IMR-90 (cell line): ENCODE data around the gene ESYT3. TPM values are rescaled to one million over a fixed set of nuclear protein-coding genes. Genes with fewer than 3 reads are reported as not detected.

Experiments used
- ATAC-seq: fragments of 200-7000 bp; cut with Tn5 transposase; 2 replicates; pipeline ENCODE4 v1.9.1; 2020; ENCODE audit warnings: low read depth, mild to moderate bottlenecking, moderate library complexity
- BruUV-seq: library from RNA; stranded (reverse); fragments of 400-500 nt; replicated peaks from 2 replicates; lab custom pipeline; 2021; lab: Mats Ljungman, UMichigan
- CTCF ChIA-PET: fragments of 300-600 bp; formaldehyde crosslinking; extraction: SDS; loops from one replicate; lab custom pipeline; 2021; ENCODE audit warnings: antibody characterized with exemption; lab: Yijun Ruan, JAX
- POLR2A ChIA-PET: fragments of 300-600 bp; sonication (Branson Sonifier 250); formaldehyde crosslinking; loops from one replicate; lab custom pipeline; 2022; ENCODE audit warnings: antibody characterized with exemption; ENCODE audit not compliant: unreplicated experiment; lab: Charles Lee
- DNase-seq: peaks from one replicate; pipeline ENCODE4 v3.0.0; 2013
- H2AFZ ChIP-seq: replicated peaks from 2 replicates; pipeline ENCODE3; 2013; ENCODE audit warnings: low read length, mild to moderate bottlenecking; ENCODE audit not compliant: poor library complexity
- H2AK5ac ChIP-seq: 2 replicates; pipeline ENCODE4 v1.6.1; 2013; ENCODE audit warnings: low read depth, low read length, inconsistent platforms
- H2AK9ac ChIP-seq: replicated peaks from 2 replicates; pipeline ENCODE3; 2013; ENCODE audit warnings: mild to moderate bottlenecking, low read depth, low read length, moderate library complexity; ENCODE audit not compliant: poor library complexity
- H2BK120ac ChIP-seq: 2 replicates; pipeline ENCODE4 v1.6.1; 2013; ENCODE audit warnings: low read depth, low read length, inconsistent platforms
- H2BK15ac ChIP-seq: 3 replicates; pipeline ENCODE4 v1.6.1; 2013; ENCODE audit warnings: low read depth, low read length, inconsistent platforms
- H2BK20ac ChIP-seq: 2 replicates; pipeline ENCODE4 v1.6.1; 2013; ENCODE audit warnings: low read depth, mild to moderate bottlenecking, inconsistent platforms, low read length, moderate library complexity
- H2BK5ac ChIP-seq: 2 replicates; pipeline ENCODE4 v1.6.1; 2013; ENCODE audit warnings: mild to moderate bottlenecking, low read depth, low read length, inconsistent platforms; ENCODE audit not compliant: poor library complexity, severe bottlenecking
- H3K14ac ChIP-seq: replicated peaks from 2 replicates; pipeline ENCODE4 v1.6.1; 2013; ENCODE audit warnings: low read depth, low read length, inconsistent platforms
- H3K18ac ChIP-seq: 2 replicates; pipeline ENCODE4 v1.6.1; 2013; ENCODE audit warnings: low read depth, low read length, control low read depth
- H3K23ac ChIP-seq: 2 replicates; pipeline ENCODE4 v1.6.1; 2013; ENCODE audit warnings: low read depth, low read length, inconsistent platforms
- H3K27ac ChIP-seq: 2 replicates; pipeline ENCODE4 v1.5.1; 2013; ENCODE audit warnings: mild to moderate bottlenecking, control low read depth, low read length; ENCODE audit not compliant: insufficient read depth
- H3K27me3 ChIP-seq: 2 replicates; pipeline ENCODE4 v1.6.1; 2013; ENCODE audit warnings: low read length; ENCODE audit not compliant: control insufficient read depth, insufficient read depth
- H3K36me3 ChIP-seq: 2 replicates; pipeline ENCODE4 v1.6.1; 2013; ENCODE audit warnings: low read length, mixed read lengths; ENCODE audit not compliant: control insufficient read depth, insufficient read depth
- H3K4ac ChIP-seq: 2 replicates; pipeline ENCODE4 v1.6.1; 2013; ENCODE audit warnings: low read depth, low read length, inconsistent platforms
- H3K4me1 ChIP-seq: 2 replicates; pipeline ENCODE4 v1.6.1; 2013; ENCODE audit warnings: low read length, mixed read lengths; ENCODE audit not compliant: control insufficient read depth, insufficient read depth
- H3K4me2 ChIP-seq: 2 replicates; pipeline ENCODE4 v1.6.1; 2013; ENCODE audit warnings: low read depth, mild to moderate bottlenecking, control low read depth, low read length, moderate library complexity
- H3K4me3 ChIP-seq: 2 replicates; pipeline ENCODE4 v1.5.1; 2013; ENCODE audit warnings: low read depth, mild to moderate bottlenecking, control low read depth, low read length, moderate library complexity; ENCODE audit not compliant: insufficient read depth
- H3K56ac ChIP-seq: 2 replicates; pipeline ENCODE4 v1.6.1; 2013; ENCODE audit warnings: low read length, inconsistent platforms; ENCODE audit not compliant: insufficient read depth; ENCODE audit errors: extremely low read depth
- H3K79me1 ChIP-seq, 2 experiments: 2 replicates each; pipeline ENCODE4 v1.6.1; 2013; ENCODE audit warnings: low read length in 2 of 2, inconsistent platforms in 1 of 2, low read depth in 1 of 2
- H3K9ac ChIP-seq: 2 replicates; pipeline ENCODE4 v1.6.1; 2013; ENCODE audit warnings: low read depth, low read length, control low read depth
- H3K9me1 ChIP-seq: 2 replicates; pipeline ENCODE4 v1.6.1; 2013; ENCODE audit warnings: low read length, inconsistent platforms; ENCODE audit not compliant: insufficient read depth
- H3K9me3 ChIP-seq: 2 replicates; pipeline ENCODE4 v1.6.1; 2013; ENCODE audit warnings: low read length; ENCODE audit not compliant: control insufficient read depth, insufficient read depth
- H4K20me1 ChIP-seq: 2 replicates; pipeline ENCODE4 v1.6.1; 2013; ENCODE audit warnings: low read length, inconsistent platforms; ENCODE audit not compliant: insufficient read depth
- H4K5ac ChIP-seq: 2 replicates; pipeline ENCODE4 v1.6.1; 2013; ENCODE audit warnings: mild to moderate bottlenecking, low read depth, low read length, control low read depth
- H4K8ac ChIP-seq, 2 experiments: 2 replicates each; pipeline ENCODE4 v1.6.1; 2013; ENCODE audit warnings: low read depth in 2 of 2, low read length in 2 of 2, control low read depth in 1 of 2, inconsistent platforms in 1 of 2
- H4K91ac ChIP-seq: 2 replicates; pipeline ENCODE4 v1.6.1; 2013; ENCODE audit warnings: low read depth, low read length, inconsistent platforms; ENCODE audit not compliant: insufficient read depth
- BHLHE40 ChIP-seq: fragments of 150-350 bp; IDR thresholded peaks from 2 replicates; pipeline ENCODE4 v1.6.1; 2016; ENCODE audit warnings: mild to moderate bottlenecking, low read depth, low read length
- CEBPB ChIP-seq: IDR thresholded peaks from 2 replicates; pipeline ENCODE4 v1.6.1; 2012; ENCODE audit warnings: low read depth, low read length, improper control_type of control experiment
- CHD1 ChIP-seq: IDR thresholded peaks from 2 replicates; pipeline ENCODE4 v1.6.1; 2012; ENCODE audit warnings: low read depth, low read length, improper control_type of control experiment
- FOS ChIP-seq: fragments of 150-350 bp; IDR thresholded peaks from 2 replicates; pipeline ENCODE4 v1.6.1; 2016; ENCODE audit warnings: low read depth, low read length
- MAFK ChIP-seq: IDR thresholded peaks from 2 replicates; pipeline ENCODE4 v1.6.1; 2012; ENCODE audit warnings: low read depth, low read length, improper control_type of control experiment
- MAZ ChIP-seq: IDR thresholded peaks from 2 replicates; pipeline ENCODE4 v1.6.1; 2012; ENCODE audit warnings: low read depth, mild to moderate bottlenecking, low read length, improper control_type of control experiment, moderate library complexity, borderline replicate concordance
- MXI1 ChIP-seq: IDR thresholded peaks from 2 replicates; pipeline ENCODE4 v1.6.1; 2012; ENCODE audit warnings: low read depth, mild to moderate bottlenecking, low read length, moderate library complexity, borderline replicate concordance
- NFE2L2 ChIP-seq: fragments of 150-350 bp; IDR thresholded peaks from 2 replicates; pipeline ENCODE4 v1.6.1; 2016; ENCODE audit warnings: low read depth, mild to moderate bottlenecking, low read length
- POLR2A ChIP-seq: IDR thresholded peaks from 2 replicates; pipeline ENCODE4 v1.6.1; 2012; ENCODE audit warnings: mild to moderate bottlenecking, low read depth, low read length
- RAD21 ChIP-seq: IDR thresholded peaks from 2 replicates; pipeline ENCODE4 v1.6.1; 2012; ENCODE audit warnings: low read length, improper control_type of control experiment
- RCOR1 ChIP-seq: IDR thresholded peaks from 2 replicates; pipeline ENCODE4 v1.6.1; 2012; ENCODE audit warnings: mild to moderate bottlenecking, low read length, improper control_type of control experiment; ENCODE audit not compliant: insufficient replicate concordance
- RFX5 ChIP-seq: IDR thresholded peaks from 2 replicates; pipeline ENCODE4 v1.8.0; 2012; ENCODE audit warnings: low read depth, mild to moderate bottlenecking, low read length, moderate library complexity
- SMC3 ChIP-seq: fragments of 150-350 bp; IDR thresholded peaks from 2 replicates; pipeline ENCODE4 v1.6.1; 2016; ENCODE audit warnings: low read depth, mild to moderate bottlenecking, antibody characterized with exemption, low read length, moderate library complexity
- WGBS, 2 experiments: methylation state at CpG; one replicate each; pipeline versions ENCODE4 v1.1.5 to v1.1.7; 2013; ENCODE audit warnings: missing lambda C conversion rate in 2 of 2; ENCODE audit not compliant: insufficient read length in 1 of 2; ENCODE audit errors: extremely low coverage in 2 of 2; 5-methylcytosine and 5-hydroxymethylcytosine counted together
- dilution Hi-C: fragments of 300-500 bp; cut with HindIII; formaldehyde crosslinking; loops from one replicate; pipeline ENCODE4 v1.14.3; 2018; ENCODE audit warnings: low sequenced_read_pairs; ENCODE audit not compliant: unreplicated experiment
- in situ Hi-C: fragments of 300-500 bp; cut with MboI; formaldehyde crosslinking; loops from 3 replicates; pipeline ENCODE4 v1.14.3; 2019; ENCODE audit warnings: low sequenced_read_pairs, inconsistent platforms, mixed read lengths
- intact Hi-C: fragments of 100-400 bp; cut with micrococcal nuclease; formaldehyde crosslinking; loops from 2 replicates; pipeline ENCODE4 v1.10.0; 2022
- polyA plus RNA-seq, 3 experiments: library from polyadenylated mRNA; depleted of rRNA; stranded (reverse); fragments of >200 nt; gene quantifications; 2 replicates each; pipeline ENCODE4 v1.2.3, GENCODE V29; 2012; ENCODE audit warnings: low replicate concordance in 1 of 3
- total RNA-seq: library from RNA; depleted of rRNA; stranded (reverse); fragments of >200 nt; gene quantifications from 2 replicates; pipeline ENCODE4 v1.2.3, GENCODE V29; 2012
- TF ChIP-seq, protein P1 (sequence below): conservative IDR thresholded peaks from 2 replicates; pipeline ENCODE4 v1.5.1; 2012; ENCODE audit warnings: mild to moderate bottlenecking, low read depth, low read length, improper control_type of control experiment
- TF ChIP-seq, protein P2 (sequence below): fragments of 150-350 bp; IDR thresholded peaks from 2 replicates; pipeline ENCODE4 v1.6.1; 2016; ENCODE audit warnings: low read depth, mild to moderate bottlenecking, low read length, moderate library complexity, borderline replicate concordance
- TF ChIP-seq, protein P3 (sequence below): fragments of 150-350 bp; IDR thresholded peaks from 2 replicates; pipeline ENCODE4 v1.6.1; 2017; ENCODE audit warnings: mild to moderate bottlenecking, antibody characterized with exemption, low read length, low read depth

The ESYT3 gene
- total and polyA plus RNA-seq, 2 of the 4 experiments (the other 2 are of a cell fraction), result under 0.01 to 0.02 TPM

DNA sequence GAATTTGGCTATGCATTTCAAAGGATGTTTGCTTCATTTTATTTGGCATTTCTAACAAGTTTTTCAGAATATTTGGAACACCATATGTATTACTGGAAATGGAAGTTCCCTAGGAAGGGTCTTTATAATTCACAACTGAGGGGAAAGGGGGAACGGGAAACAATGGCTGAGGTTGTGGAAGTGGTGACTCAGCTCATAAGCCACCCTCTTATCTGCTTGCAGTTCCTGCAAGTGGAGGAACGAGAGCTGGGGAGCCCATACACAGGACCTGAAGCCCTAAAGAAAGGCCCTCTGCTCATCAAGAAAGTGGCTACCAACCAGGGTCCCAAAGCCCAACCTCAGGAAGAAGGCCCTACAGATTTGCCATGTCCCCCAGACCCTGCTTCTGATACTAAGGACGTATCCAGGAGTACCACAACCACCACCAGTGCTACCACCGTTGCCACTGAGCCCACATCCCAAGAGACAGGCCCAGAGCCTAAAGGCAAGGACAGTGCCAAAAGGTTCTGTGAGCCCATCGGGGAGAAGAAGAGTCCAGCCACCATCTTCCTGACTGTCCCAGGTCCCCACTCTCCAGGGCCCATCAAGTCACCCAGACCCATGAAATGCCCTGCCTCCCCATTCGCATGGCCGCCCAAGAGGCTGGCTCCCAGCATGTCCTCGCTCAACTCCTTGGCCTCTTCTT, 37.9 kb downstream of the ESYT3 start:
- no peaks in the 10 kb centered on the region for H3K9me1 ChIP-seq
- no peak overlapping the region for H2BK120ac ChIP-seq
- no peak overlapping the region for H3K4me2 ChIP-seq
- no peak for DNase-seq
- H2AFZ ChIP-seq, result no peak overlapping the region
- no peaks in the 10 kb centered on the region for H4K20me1 ChIP-seq
- H2BK15ac ChIP-seq, result no peak overlapping the region
- no peaks in the 10 kb centered on the region for H3K4me1 ChIP-seq
- POLR2A ChIA-PET, result no interaction called here
- no TSS peak for BruUV-seq
- TF ChIP-seq SMC3 (no peak), MAZ (no peak), RAD21 (no peak), FOS (no peak), BHLHE40 (no peak), POLR2A (no peak), CEBPB (no peak), RFX5 (no peak), NFE2L2 (no peak), CHD1 (no peak), MXI1 (no peak), RCOR1 (no peak), MAFK (no peak)
- TF ChIP-seq, protein P1, sequence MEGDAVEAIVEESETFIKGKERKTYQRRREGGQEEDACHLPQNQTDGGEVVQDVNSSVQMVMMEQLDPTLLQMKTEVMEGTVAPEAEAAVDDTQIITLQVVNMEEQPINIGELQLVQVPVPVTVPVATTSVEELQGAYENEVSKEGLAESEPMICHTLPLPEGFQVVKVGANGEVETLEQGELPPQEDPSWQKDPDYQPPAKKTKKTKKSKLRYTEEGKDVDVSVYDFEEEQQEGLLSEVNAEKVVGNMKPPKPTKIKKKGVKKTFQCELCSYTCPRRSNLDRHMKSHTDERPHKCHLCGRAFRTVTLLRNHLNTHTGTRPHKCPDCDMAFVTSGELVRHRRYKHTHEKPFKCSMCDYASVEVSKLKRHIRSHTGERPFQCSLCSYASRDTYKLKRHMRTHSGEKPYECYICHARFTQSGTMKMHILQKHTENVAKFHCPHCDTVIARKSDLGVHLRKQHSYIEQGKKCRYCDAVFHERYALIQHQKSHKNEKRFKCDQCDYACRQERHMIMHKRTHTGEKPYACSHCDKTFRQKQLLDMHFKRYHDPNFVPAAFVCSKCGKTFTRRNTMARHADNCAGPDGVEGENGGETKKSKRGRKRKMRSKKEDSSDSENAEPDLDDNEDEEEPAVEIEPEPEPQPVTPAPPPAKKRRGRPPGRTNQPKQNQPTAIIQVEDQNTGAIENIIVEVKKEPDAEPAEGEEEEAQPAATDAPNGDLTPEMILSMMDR, result no peak
- TF ChIP-seq, protein P2, sequence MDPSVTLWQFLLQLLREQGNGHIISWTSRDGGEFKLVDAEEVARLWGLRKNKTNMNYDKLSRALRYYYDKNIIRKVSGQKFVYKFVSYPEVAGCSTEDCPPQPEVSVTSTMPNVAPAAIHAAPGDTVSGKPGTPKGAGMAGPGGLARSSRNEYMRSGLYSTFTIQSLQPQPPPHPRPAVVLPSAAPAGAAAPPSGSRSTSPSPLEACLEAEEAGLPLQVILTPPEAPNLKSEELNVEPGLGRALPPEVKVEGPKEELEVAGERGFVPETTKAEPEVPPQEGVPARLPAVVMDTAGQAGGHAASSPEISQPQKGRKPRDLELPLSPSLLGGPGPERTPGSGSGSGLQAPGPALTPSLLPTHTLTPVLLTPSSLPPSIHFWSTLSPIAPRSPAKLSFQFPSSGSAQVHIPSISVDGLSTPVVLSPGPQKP, result no peak
- TF ChIP-seq, protein P3, sequence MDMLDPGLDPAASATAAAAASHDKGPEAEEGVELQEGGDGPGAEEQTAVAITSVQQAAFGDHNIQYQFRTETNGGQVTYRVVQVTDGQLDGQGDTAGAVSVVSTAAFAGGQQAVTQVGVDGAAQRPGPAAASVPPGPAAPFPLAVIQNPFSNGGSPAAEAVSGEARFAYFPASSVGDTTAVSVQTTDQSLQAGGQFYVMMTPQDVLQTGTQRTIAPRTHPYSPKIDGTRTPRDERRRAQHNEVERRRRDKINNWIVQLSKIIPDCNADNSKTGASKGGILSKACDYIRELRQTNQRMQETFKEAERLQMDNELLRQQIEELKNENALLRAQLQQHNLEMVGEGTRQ, result no peak
- no peak overlapping the region for H3K27ac ChIP-seq
- no peak overlapping the region for H3K18ac ChIP-seq
- no peak overlapping the region for H4K91ac ChIP-seq
- H2BK20ac ChIP-seq, result no peak overlapping the region
- no peaks in the 10 kb centered on the region for H3K9me3 ChIP-seq
- H2BK5ac ChIP-seq, result no peak overlapping the region
- no peak overlapping the region for H4K8ac ChIP-seq
- no peak overlapping the region for H3K4me3 ChIP-seq
- no peak overlapping the region for H3K9ac ChIP-seq
- no peak overlapping the region for H4K5ac ChIP-seq
- peaks cover 4% of the 10 kb centered on the region for H3K27me3 ChIP-seq
- no peak overlapping the region for H3K4ac ChIP-seq
- no peak overlapping the region for H3K14ac ChIP-seq
- no peak for ATAC-seq
- 90% methylated on average over 3 of the region's 8 CpGs; no CpG with 5 or more reads in 1 of the 2 experiments for WGBS, 2 experiments
- in situ Hi-C loops (no loop called here), intact Hi-C loops (no loop called here), dilution Hi-C loops (no loop called here)
- H3K56ac ChIP-seq, result no peak overlapping the region
- no peak overlapping the region for H2AK5ac ChIP-seq
- no peaks in the 10 kb centered on the region for H3K79me1 ChIP-seq
- no peak overlapping the region for H2AK9ac ChIP-seq
- CTCF ChIA-PET, result no interaction called here
- H3K23ac ChIP-seq, result no peak overlapping the region
- no peaks in the 10 kb centered on the region for H3K36me3 ChIP-seq
